ENCODE measurements around the gene HYAL1.
"Not testable (repeated sequence)": the region's sequence is repeated elsewhere in the genome, so short reads cannot be mapped to it uniquely, and the experiment has no call there.

Gene HYAL1

DNA sequence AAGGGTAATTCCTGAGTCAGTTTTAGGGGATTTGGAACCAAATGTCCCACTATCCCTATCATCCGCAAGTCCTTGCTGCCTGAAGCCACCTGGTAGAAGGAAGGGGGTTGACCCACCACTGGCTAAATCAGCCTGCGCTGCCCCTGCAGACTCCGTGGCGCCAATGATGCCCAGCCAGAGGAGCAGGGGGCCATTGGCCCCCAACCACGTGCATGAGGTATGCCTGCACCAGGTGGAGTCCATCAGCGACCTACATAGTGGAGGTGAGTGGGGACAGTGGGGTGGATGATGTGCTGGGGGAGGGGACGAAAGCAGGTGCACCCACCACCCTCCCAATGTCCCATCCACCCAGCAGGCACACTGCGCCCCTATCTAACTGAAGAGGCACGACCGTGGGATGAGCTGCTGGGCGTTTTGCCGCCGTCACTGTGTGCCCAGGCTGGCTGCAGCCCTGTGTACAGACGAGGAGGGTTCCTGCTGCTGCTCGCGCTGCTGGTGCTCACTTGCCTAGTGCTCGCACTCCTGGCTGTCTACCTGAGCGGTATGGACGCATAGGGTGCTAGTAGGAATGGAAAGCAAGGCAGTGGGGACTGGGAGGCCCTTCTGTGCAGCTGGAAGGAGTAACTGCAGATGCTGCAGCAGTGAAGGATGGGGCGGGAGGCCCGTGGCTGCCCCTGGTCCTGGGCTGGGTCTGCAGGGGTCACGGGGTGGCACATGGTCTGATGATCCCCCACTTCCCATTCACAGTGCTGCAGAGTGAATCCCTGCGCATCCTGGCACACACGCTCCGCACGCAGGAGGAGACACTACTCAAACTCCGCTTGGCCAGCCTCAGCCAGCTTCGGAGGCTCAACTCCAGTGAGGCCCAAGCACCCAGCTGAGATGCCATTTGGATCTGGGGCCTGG, 16.8 kb downstream of the HYAL1 start:
- ATAC-seq = no peak
- TF ChIP-seq, protein P1, sequence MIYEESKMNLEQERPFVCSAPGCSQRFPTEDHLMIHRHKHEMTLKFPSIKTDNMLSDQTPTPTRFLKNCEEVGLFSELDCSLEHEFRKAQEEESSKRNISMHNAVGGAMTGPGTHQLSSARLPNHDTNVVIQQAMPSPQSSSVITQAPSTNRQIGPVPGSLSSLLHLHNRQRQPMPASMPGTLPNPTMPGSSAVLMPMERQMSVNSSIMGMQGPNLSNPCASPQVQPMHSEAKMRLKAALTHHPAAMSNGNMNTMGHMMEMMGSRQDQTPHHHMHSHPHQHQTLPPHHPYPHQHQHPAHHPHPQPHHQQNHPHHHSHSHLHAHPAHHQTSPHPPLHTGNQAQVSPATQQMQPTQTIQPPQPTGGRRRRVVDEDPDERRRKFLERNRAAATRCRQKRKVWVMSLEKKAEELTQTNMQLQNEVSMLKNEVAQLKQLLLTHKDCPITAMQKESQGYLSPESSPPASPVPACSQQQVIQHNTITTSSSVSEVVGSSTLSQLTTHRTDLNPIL (CRISPR knock-in tag; IDR thresholded peaks at IDR 0.05; ENCODE audit: low read depth) = no peak
- TF ChIP-seq, protein P2, sequence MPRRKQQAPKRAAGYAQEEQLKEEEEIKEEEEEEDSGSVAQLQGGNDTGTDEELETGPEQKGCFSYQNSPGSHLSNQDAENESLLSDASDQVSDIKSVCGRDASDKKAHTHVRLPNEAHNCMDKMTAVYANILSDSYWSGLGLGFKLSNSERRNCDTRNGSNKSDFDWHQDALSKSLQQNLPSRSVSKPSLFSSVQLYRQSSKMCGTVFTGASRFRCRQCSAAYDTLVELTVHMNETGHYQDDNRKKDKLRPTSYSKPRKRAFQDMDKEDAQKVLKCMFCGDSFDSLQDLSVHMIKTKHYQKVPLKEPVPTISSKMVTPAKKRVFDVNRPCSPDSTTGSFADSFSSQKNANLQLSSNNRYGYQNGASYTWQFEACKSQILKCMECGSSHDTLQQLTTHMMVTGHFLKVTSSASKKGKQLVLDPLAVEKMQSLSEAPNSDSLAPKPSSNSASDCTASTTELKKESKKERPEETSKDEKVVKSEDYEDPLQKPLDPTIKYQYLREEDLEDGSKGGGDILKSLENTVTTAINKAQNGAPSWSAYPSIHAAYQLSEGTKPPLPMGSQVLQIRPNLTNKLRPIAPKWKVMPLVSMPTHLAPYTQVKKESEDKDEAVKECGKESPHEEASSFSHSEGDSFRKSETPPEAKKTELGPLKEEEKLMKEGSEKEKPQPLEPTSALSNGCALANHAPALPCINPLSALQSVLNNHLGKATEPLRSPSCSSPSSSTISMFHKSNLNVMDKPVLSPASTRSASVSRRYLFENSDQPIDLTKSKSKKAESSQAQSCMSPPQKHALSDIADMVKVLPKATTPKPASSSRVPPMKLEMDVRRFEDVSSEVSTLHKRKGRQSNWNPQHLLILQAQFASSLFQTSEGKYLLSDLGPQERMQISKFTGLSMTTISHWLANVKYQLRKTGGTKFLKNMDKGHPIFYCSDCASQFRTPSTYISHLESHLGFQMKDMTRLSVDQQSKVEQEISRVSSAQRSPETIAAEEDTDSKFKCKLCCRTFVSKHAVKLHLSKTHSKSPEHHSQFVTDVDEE (CRISPR knock-in tag; IDR thresholded peaks at IDR 0.05) = no peak
- TF ChIP-seq CSDC2 (CRISPR knock-in tag; IDR thresholded peaks at IDR 0.05) (no peak), ZC3H10 (CRISPR knock-in tag; IDR thresholded peaks at IDR 0.05) (no peak), GLIS3 (CRISPR knock-in tag; IDR thresholded peaks at IDR 0.05) (no peak), ISL1 (CRISPR knock-in tag; IDR thresholded peaks at IDR 0.05) (no peak), ZNF70 (CRISPR knock-in tag; IDR thresholded peaks at IDR 0.05) (no peak), SNAI2 (CRISPR knock-in tag; IDR thresholded peaks at IDR 0.05) (no peak), ESRRG (CRISPR knock-in tag; IDR thresholded peaks at IDR 0.05) (no peak), ZNF8 (CRISPR knock-in tag; IDR thresholded peaks at IDR 0.05) (no peak), RARB (CRISPR knock-in tag; IDR thresholded peaks at IDR 0.05) (no peak)
- TF ChIP-seq, protein P3, sequence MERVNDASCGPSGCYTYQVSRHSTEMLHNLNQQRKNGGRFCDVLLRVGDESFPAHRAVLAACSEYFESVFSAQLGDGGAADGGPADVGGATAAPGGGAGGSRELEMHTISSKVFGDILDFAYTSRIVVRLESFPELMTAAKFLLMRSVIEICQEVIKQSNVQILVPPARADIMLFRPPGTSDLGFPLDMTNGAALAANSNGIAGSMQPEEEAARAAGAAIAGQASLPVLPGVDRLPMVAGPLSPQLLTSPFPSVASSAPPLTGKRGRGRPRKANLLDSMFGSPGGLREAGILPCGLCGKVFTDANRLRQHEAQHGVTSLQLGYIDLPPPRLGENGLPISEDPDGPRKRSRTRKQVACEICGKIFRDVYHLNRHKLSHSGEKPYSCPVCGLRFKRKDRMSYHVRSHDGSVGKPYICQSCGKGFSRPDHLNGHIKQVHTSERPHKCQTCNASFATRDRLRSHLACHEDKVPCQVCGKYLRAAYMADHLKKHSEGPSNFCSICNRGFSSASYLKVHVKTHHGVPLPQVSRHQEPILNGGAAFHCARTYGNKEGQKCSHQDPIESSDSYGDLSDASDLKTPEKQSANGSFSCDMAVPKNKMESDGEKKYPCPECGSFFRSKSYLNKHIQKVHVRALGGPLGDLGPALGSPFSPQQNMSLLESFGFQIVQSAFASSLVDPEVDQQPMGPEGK (CRISPR knock-in tag; IDR thresholded peaks at IDR 0.05; ENCODE audit: borderline replicate concordance) = no peak
- TF ChIP-seq, protein P4, sequence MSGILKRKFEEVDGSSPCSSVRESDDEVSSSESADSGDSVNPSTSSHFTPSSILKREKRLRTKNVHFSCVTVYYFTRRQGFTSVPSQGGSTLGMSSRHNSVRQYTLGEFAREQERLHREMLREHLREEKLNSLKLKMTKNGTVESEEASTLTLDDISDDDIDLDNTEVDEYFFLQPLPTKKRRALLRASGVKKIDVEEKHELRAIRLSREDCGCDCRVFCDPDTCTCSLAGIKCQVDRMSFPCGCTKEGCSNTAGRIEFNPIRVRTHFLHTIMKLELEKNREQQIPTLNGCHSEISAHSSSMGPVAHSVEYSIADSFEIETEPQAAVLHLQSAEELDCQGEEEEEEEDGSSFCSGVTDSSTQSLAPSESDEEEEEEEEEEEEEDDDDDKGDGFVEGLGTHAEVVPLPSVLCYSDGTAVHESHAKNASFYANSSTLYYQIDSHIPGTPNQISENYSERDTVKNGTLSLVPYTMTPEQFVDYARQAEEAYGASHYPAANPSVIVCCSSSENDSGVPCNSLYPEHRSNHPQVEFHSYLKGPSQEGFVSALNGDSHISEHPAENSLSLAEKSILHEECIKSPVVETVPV (CRISPR knock-in tag; IDR thresholded peaks at IDR 0.05) = no peak

DNA sequence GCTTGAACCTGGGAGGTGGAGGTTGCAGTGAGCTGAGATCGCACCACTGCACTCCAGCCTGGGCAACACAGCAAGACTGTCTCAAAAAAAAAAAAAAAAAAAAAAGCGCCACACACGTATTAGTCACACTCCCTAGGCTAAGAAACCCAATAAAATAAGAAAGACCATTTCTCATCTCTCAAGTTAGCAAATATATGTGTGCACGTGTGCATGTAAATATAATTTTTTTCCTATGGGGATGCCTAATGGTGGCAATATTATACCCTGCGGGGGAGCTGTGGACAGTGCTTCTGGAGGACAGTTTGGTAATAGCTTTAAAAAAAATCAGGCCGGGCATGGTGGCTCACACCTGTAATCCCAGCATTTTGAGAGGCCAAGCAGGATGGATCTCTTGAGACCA, 19.3 kb downstream of the HYAL1 start:
- ATAC-seq = not testable (repeated sequence)

GRCh38 chr3:50279255-50280016, 23.9 kb downstream of the HYAL1 start:
- no peak for ATAC-seq
- TF ChIP-seq GLIS3 (CRISPR knock-in tag; IDR thresholded peaks at IDR 0.05) (no peak), OSR1 (CRISPR knock-in tag; IDR thresholded peaks at IDR 0.05) (no peak), SNAI2 (CRISPR knock-in tag; IDR thresholded peaks at IDR 0.05) (no peak), ZFP30 (CRISPR knock-in tag; IDR thresholded peaks at IDR 0.05) (no peak), ESRRG (CRISPR knock-in tag; IDR thresholded peaks at IDR 0.05) (no peak), ZNF70 (CRISPR knock-in tag; IDR thresholded peaks at IDR 0.05) (no peak), PPARA (CRISPR knock-in tag; IDR thresholded peaks at IDR 0.05; ENCODE audit: borderline replicate concordance) (no peak), TCF4 (CRISPR knock-in tag; IDR thresholded peaks at IDR 0.05; ENCODE audit: borderline replicate concordance) (no peak), CSDC2 (CRISPR knock-in tag; IDR thresholded peaks at IDR 0.05) (no peak), ARNTL (CRISPR knock-in tag; IDR thresholded peaks at IDR 0.05; ENCODE audit: borderline replicate concordance, low read depth) (no peak), ZNF565 (CRISPR knock-in tag; conservative IDR thresholded peaks at IDR 0.05; ENCODE audit: low read depth) (no peak), ISL1 (CRISPR knock-in tag; IDR thresholded peaks at IDR 0.05) (no peak), POU6F1 (CRISPR knock-in tag; IDR thresholded peaks at IDR 0.05; ENCODE audit: borderline replicate concordance, low read depth) (no peak), BACH2 (CRISPR knock-in tag; IDR thresholded peaks at IDR 0.05; ENCODE audit: borderline replicate concordance) (no peak)
- TF ChIP-seq, protein P3 (CRISPR knock-in tag; IDR thresholded peaks at IDR 0.05; ENCODE audit: borderline replicate concordance) = no peak
- TF ChIP-seq, protein P2 (CRISPR knock-in tag; IDR thresholded peaks at IDR 0.05) = no peak
